ENCODE measurements around the gene RAF1.
"Not testable (repeated sequence)": the region's sequence is repeated elsewhere in the genome, so short reads cannot be mapped to it uniquely, and the experiment has no call there.

RAF1 gene

GRCh38 chr3:12675115-12675810 is 11.3 kb upstream of the RAF1 start:
- DNase-seq, result no peak

GRCh38 chr3:12673956-12674736 is 10.2 kb upstream of the RAF1 start:
- DNase-seq, result not testable (repeated sequence)

GRCh38 chr3:12671120-12671450 is 7.2 kb upstream of the RAF1 start:
- no peak for DNase-seq

GRCh38 chr3:12670365-12671119 is 6.6 kb upstream of the RAF1 start:
- no peak for DNase-seq

GRCh38 chr3:12663401-12663935 is 449 bp downstream of the RAF1 start:
- no peak for DNase-seq

GRCh38 chr3:12662593-12663400 is 1.1 kb downstream of the RAF1 start:
- DNase-seq, result no peak

- DNase-seq, result no peak
Observed at GRCh38 chr3:12661926-12662592, 1.9 kb downstream of the RAF1 start.

GRCh38 chr3:12661375-12661774 is 2.5 kb downstream of the RAF1 start:
- DNase-seq, result not testable (repeated sequence)

GRCh38 chr3:12660196-12660595 is 3.7 kb downstream of the RAF1 start:
- no peak for DNase-seq

- DNase-seq, result no peak
Observed at GRCh38 chr3:12659316-12660015, 4.5 kb downstream of the RAF1 start.

- DNase-seq, result no peak
Observed at GRCh38 chr3:12658593-12659058, 5.3 kb downstream of the RAF1 start.

GRCh38 chr3:12656850-12657249 is 7.1 kb downstream of the RAF1 start:
- no peak for DNase-seq

GRCh38 chr3:12656193-12656592 is 7.7 kb downstream of the RAF1 start:
- DNase-seq, result no peak

- no peak for DNase-seq
Observed at GRCh38 chr3:12655701-12656100, 8.2 kb downstream of the RAF1 start.

- no peak for DNase-seq
Observed at GRCh38 chr3:12653747-12654146, 10.2 kb downstream of the RAF1 start.

- DNase-seq, result no peak
Observed at GRCh38 chr3:12648384-12648959, 15.4 kb downstream of the RAF1 start.

GRCh38 chr3:12644331-12644937 is 19.5 kb downstream of the RAF1 start:
- no peak for DNase-seq

GRCh38 chr3:12643724-12644123 is 20.2 kb downstream of the RAF1 start:
- DNase-seq, result no peak

- no peak for DNase-seq
Observed at GRCh38 chr3:12643010-12643380, 20.9 kb downstream of the RAF1 start.

- DNase-seq, result not testable (repeated sequence)
Observed at GRCh38 chr3:12640853-12641252, 23.1 kb downstream of the RAF1 start.

GRCh38 chr3:12638105-12638504 is 25.8 kb downstream of the RAF1 start:
- no peak for DNase-seq
